Endothelial cell of umbilical vein (primary cell): ENCODE results near the gene SMC6. TPM values are rescaled to one million over a fixed set of nuclear protein-coding genes. Genes with fewer than 3 reads are reported as not detected.

ENCODE experiments used
- BruUV-seq: library from RNA; stranded (reverse); fragments of 400-500 nt; replicated peaks from 2 replicates; lab custom pipeline; 2021; lab: Mats Ljungman, UMichigan
- CTCF ChIA-PET: fragments of 300-600, 350-600 bp; sonication (Branson Sonifier 250); formaldehyde crosslinking; loops from one replicate; lab custom pipeline; 2021; ENCODE audit warnings: antibody characterized with exemption, inconsistent platforms; lab: Charles Lee
- POLR2A ChIA-PET: fragments of 300-600, 350-600 bp; sonication (Branson Sonifier 250); formaldehyde crosslinking; loops from one replicate; lab custom pipeline; 2021; ENCODE audit warnings: antibody characterized with exemption, inconsistent platforms; lab: Charles Lee
- DNase-seq: peaks from one replicate; pipeline ENCODE4 v3.0.0-alpha.2; 2011; ENCODE audit warnings: low read depth, low spot score
- FAIRE-seq: peaks from 2 replicates; lab custom pipeline; 2011; peaks lifted over from hg19 to GRCh38; lab: Jason Lieb, UNC
- H2AFZ ChIP-seq: 2 replicates; pipeline ENCODE4 v1.6.0; 2012; ENCODE audit warnings: low read depth, low read length, control low read depth, inconsistent platforms
- H3K27ac ChIP-seq: 2 replicates; pipeline ENCODE4 v1.5.1; 2011; ENCODE audit warnings: low read depth, mild to moderate bottlenecking, control low read depth, low read length, moderate library complexity; ENCODE audit not compliant: insufficient read depth
- H3K27me3 ChIP-seq, 2 experiments: 2 replicates each; pipeline versions ENCODE4 v1.6.0 to v1.6.1; 2011; ENCODE audit warnings: low read length in 2 of 2, mixed read lengths in 1 of 2; ENCODE audit not compliant: control insufficient read depth in 2 of 2, insufficient read depth in 2 of 2
- H3K36me3 ChIP-seq, 2 experiments: 2 replicates in 1 of 2; 3 replicates in 1 of 2; pipeline ENCODE4 v1.5.1; 2011; ENCODE audit warnings: low read length in 2 of 2, mild to moderate bottlenecking in 1 of 2, moderate library complexity in 1 of 2; ENCODE audit not compliant: control insufficient read depth in 2 of 2, insufficient read depth in 2 of 2; ENCODE audit errors: extremely low read depth in 1 of 2
- H3K4me1 ChIP-seq: 3 replicates; pipeline ENCODE4 v1.5.1; 2011; ENCODE audit warnings: mild to moderate bottlenecking, low read length; ENCODE audit not compliant: control insufficient read depth, insufficient read depth; ENCODE audit errors: extremely low read depth
- H3K4me2 ChIP-seq: 2 replicates; pipeline ENCODE4 v1.6.1; 2011; ENCODE audit warnings: low read length, control low read depth, mixed read lengths; ENCODE audit not compliant: insufficient read depth
- H3K4me3 ChIP-seq, 3 experiments: fragments of 200-600 bp in 1 of 3; sonication (generic), shearing (Covaris generic) in 1 of 3; replicated peaks in 1 of 3; 2 replicates each; pipeline ENCODE4 v1.5.1; 2011 to 2016; ENCODE audit warnings: control low read depth in 3 of 3, low read length in 3 of 3, mild to moderate bottlenecking in 2 of 3, inconsistent platforms in 1 of 3, low read depth in 1 of 3, moderate library complexity in 1 of 3; ENCODE audit not compliant: insufficient read depth in 1 of 3
- H3K79me2 ChIP-seq: 2 replicates; pipeline ENCODE4 v1.6.0; 2012; ENCODE audit warnings: low read length, inconsistent platforms; ENCODE audit not compliant: control insufficient read depth, insufficient read depth
- H3K9ac ChIP-seq: replicated peaks from 2 replicates; pipeline ENCODE3; 2011; ENCODE audit warnings: low read length, control low read depth; ENCODE audit not compliant: insufficient read depth; ENCODE audit errors: extremely low read depth
- H3K9me1 ChIP-seq: replicated peaks from 3 replicates; pipeline ENCODE4 v1.6.0; 2011; ENCODE audit warnings: mild to moderate bottlenecking, low read length; ENCODE audit not compliant: control insufficient read depth, insufficient read depth; ENCODE audit errors: extremely low read depth
- H3K9me3 ChIP-seq: replicated peaks from 2 replicates; pipeline ENCODE4 v1.5.1; 2012; ENCODE audit warnings: low read length, inconsistent platforms; ENCODE audit not compliant: control insufficient read depth, insufficient read depth
- H4K20me1 ChIP-seq: replicated peaks from 2 replicates; pipeline ENCODE3; 2011; ENCODE audit warnings: mild to moderate bottlenecking, low read length; ENCODE audit not compliant: control insufficient read depth, insufficient read depth; ENCODE audit errors: extremely low read depth
- CTCF ChIP-seq, 2 donors: IDR thresholded peaks; 1 replicate in 1 of 2; 2 replicates in 1 of 2; pipeline ENCODE4 v1.5.1; 2011; ENCODE audit warnings: low read length in 2 of 2, mild to moderate bottlenecking in 2 of 2, moderate library complexity in 2 of 2, control low read depth in 1 of 2, inconsistent platforms in 1 of 2, low read depth in 1 of 2; ENCODE audit not compliant: insufficient read depth in 1 of 2; ENCODE audit errors: extremely low read depth in 1 of 2
- EZH2 ChIP-seq: IDR thresholded peaks from 2 replicates; pipeline ENCODE4 v1.6.1; 2012; ENCODE audit warnings: borderline replicate concordance, low read depth, mild to moderate bottlenecking, moderate library complexity, low read length, inconsistent platforms; ENCODE audit not compliant: severe bottlenecking
- GATA2 ChIP-seq: IDR thresholded peaks from 2 replicates; pipeline ENCODE4 v1.7.0; 2011; ENCODE audit warnings: low read depth, mild to moderate bottlenecking, moderate library complexity, mixed read lengths, low read length; ENCODE audit not compliant: insufficient read length, insufficient read depth
- MAX ChIP-seq: IDR thresholded peaks from 2 replicates; pipeline ENCODE4 v1.6.1; 2011; ENCODE audit not compliant: insufficient read depth, insufficient read length
- MYC ChIP-seq: IDR thresholded peaks from one replicate; pipeline ENCODE4 v1.6.1; 2011; ENCODE audit warnings: mild to moderate bottlenecking, low read depth, low read length
- POLR2A ChIP-seq: IDR thresholded peaks from 2 replicates; pipeline ENCODE4 v1.6.1; 2012; ENCODE audit warnings: low read depth, mild to moderate bottlenecking, control low read depth, low read length
- dilution Hi-C: fragments of 300-500 bp; cut with MboI; formaldehyde crosslinking; loops from one replicate; pipeline ENCODE4 v1.15.0; 2019; ENCODE audit warnings: low sequenced_read_pairs; ENCODE audit not compliant: extremely low pct_ligation_motif_present
- intact Hi-C: fragments of 100-400 bp; cut with micrococcal nuclease; formaldehyde crosslinking; loops from one replicate; pipeline ENCODE4 v1.10.0; 2022
- polyA plus RNA-seq, 4 experiments: library from polyadenylated mRNA; depleted of rRNA in 3 of 4; stranded (reverse) in 3 of 4; unstranded in 1 of 4; fragments of >200 nt; gene quantifications; 2 replicates each; pipeline versions ENCODE4 v1.2.1 to v1.2.3, GENCODE V29; 2011 to 2012; ENCODE audit warnings: missing spikeins in 1 of 4
- total RNA-seq: library from RNA; stranded (reverse); gene quantifications from 2 replicates; pipeline ENCODE4 v1.2.3, GENCODE V29; 2021

Gene SMC6
- total and polyA plus RNA-seq, 2 donors (not counting 3 experiments of a cell fraction or from before 2014, with no cell fraction given): 7.7 to 38.3 TPM

GRCh38 chr2:17628349-17629261 lies 125.0 kb downstream of the SMC6 start:
- POLR2A ChIA-PET: no interaction called here
- H3K9ac ChIP-seq: no peak overlapping the region
- no TSS peak for BruUV-seq

More at GRCh38 chr2:17628349-17629261, 125.0 kb downstream of the SMC6 start:
- TF ChIP-seq POLR2A: no peak
- TF ChIP-seq MAX: no peak
- no peak for TF ChIP-seq GATA2
- no peak for TF ChIP-seq EZH2
- no peak for TF ChIP-seq MYC
- TF ChIP-seq CTCF (IDR thresholded peaks at IDR 0.05; ENCODE audit: extremely low read depth in 1 of 2, insufficient read depth in 1 of 2, low read depth in 1 of 2, low read length in 2 of 2): no peak
- Histone ChIP-seq H3K4me2 (no peak overlapping the region), H3K27me3 (no peaks in the 10 kb centered on the region), H3K79me2 (no peaks in the 10 kb centered on the region), H2AFZ (no peak overlapping the region), H3K9me1 (no peaks in the 10 kb centered on the region), H3K4me3 (no peak overlapping the region), H3K36me3 (no peaks in the 10 kb centered on the region), H3K4me1 (no peaks in the 10 kb centered on the region), H3K27ac (no peak overlapping the region), H3K9me3 (no peaks in the 10 kb centered on the region), H4K20me1 (no peaks in the 10 kb centered on the region)
- no peak for DNase-seq
- dilution Hi-C loops (no loop called here), intact Hi-C loops (no loop called here)
- FAIRE-seq: no peak
- CTCF ChIA-PET: interaction anchor here (1.0 to 1.7 kb wide), 2 partner anchors 17 to 18 kb away, joined by 4 to 7 read pairs; no protein-coding TSS in a partner anchor
